GM20000 (cell line): ENCODE data around the gene DUSP28.

Source experiments
- DNase-seq: peaks from one replicate; pipeline ENCODE4 v3.0.0; 2012; ENCODE audit warnings: low spot score
- TF ChIP-seq, protein P1 (sequence below): IDR thresholded peaks from 2 replicates; pipeline ENCODE4 v1.5.1; 2012; ENCODE audit warnings: mild to moderate bottlenecking, control low read depth; ENCODE audit errors: extremely low read depth, missing control alignments

The DUSP28 gene

DNA sequence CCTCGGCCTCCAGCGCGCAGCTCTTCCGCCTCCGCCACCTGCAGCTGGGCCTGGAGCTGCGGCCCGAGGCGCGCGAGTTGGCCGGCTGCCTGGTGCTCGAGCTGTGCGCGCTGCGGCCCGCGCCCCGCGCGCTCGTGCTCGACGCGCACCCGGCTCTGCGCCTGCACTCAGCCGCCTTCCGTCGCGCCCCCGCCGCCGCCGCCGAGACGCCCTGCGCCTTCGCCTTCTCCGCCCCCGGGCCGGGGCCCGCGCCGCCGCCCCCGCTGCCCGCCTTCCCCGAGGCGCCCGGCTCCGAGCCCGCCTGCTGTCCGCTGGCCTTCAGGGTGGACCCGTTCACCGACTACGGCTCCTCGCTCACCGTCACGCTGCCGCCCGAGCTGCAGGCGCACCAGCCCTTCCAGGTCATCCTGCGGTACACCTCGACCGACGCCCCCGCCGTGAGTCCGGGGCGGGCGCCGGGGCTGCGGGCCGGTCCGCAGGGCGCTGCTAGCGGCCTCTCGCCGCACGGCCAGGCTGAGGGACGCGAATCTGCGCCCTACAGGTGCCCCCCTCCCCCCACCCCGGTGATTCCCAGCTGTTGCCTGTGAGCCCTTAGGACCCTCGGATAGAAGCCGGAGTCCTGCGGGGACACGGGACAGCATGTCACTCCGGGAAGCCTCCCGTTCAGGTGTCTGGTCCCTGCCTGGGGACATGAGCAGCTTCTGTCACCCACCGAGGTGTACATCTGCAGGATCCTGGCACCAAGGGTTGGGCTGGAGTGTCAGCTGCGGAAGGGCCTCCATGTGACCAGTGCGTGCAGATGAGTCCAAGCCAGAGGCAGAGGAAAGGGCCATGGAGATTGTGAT, 8.7 kb downstream of the DUSP28 start:
- TF ChIP-seq, protein P1, sequence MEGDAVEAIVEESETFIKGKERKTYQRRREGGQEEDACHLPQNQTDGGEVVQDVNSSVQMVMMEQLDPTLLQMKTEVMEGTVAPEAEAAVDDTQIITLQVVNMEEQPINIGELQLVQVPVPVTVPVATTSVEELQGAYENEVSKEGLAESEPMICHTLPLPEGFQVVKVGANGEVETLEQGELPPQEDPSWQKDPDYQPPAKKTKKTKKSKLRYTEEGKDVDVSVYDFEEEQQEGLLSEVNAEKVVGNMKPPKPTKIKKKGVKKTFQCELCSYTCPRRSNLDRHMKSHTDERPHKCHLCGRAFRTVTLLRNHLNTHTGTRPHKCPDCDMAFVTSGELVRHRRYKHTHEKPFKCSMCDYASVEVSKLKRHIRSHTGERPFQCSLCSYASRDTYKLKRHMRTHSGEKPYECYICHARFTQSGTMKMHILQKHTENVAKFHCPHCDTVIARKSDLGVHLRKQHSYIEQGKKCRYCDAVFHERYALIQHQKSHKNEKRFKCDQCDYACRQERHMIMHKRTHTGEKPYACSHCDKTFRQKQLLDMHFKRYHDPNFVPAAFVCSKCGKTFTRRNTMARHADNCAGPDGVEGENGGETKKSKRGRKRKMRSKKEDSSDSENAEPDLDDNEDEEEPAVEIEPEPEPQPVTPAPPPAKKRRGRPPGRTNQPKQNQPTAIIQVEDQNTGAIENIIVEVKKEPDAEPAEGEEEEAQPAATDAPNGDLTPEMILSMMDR, result no peak
- DNase-seq, result peak; percentile 80

- DNase-seq, result no peak
- TF ChIP-seq, protein P1, result no peak
Measured at GRCh38 chr2:240569523-240569997, 9.4 kb downstream of the DUSP28 start.

- DNase-seq, result no peak
- TF ChIP-seq, protein P1, result no peak
Measured at GRCh38 chr2:240569998-240570530, 9.9 kb downstream of the DUSP28 start.

DNA sequence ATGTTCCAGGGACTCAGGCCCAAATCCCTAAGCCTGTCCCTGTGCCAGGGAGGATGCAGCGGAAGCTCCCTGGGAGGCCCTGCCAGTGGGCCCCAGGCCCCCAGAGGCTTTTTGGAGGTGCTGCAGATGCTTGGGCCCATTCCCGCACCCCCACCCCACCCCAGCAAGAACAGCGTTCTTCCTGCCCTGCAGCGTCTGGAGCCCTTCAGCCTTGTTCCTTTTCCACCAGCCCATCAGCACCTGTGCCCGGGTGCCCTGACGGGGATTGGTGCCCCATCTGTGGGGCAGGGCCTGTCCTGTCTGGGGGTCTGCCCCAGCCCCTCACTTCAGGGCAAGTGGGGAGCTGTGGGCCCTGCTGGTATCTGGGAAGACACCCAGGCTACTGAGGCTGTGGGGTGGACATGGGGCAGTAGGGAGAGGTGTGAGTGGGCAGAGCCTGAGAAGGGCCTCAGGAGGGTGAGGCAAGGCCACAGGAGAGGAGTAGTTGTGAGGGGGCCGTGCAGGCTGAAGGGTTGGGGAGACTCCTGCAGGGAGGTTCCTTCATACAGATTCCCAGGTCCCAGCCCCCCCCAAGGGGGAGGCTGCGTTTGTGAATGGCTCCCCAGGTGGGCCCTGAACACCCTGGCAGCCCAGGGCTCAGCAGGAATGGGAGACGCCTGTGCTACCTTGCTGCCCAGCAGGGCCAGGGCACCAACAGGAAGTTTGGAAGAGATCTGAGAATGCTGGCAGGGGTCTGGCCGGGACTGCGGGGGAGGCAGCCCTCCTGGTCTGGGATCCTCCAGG, 10.6 kb downstream of the DUSP28 start:
- DNase-seq, result no peak
- TF ChIP-seq, protein P1, result no peak

DNA sequence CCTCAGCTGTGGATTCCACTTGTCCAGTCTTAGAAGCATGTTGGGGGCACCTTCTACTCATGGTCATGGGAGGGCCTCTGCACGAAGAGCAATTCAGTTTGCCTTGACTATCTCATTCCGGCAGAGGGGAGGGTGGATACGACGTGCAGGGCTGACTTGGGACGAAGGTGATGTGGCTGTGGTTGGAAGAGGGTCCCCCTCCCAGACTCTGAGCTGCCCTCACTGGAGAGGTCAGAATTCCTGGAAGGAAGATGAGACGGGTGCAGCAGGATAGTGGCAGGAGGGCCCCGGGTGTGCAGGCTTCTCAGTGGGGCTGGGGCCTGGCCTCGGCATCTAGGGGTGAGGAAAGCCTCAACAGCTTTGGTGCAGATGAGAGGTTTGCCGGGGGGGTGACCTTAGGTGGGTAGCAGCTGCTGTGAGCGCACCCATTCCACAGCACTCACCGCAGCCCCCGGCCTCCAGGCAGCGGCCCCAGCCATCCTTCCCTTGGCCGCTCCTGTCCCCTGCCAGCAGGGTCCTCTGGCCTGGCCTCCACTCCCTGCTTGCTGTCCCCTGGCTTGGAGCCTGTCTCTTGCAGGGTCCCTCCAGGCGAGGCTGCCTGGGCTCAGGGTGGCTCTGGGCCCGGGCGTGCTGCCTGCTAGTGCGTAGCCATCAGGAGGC, 11.3 kb downstream of the DUSP28 start:
- TF ChIP-seq, protein P1, result no peak
- no peak for DNase-seq

GRCh38 chr2:240572141-240573031, 12.2 kb downstream of the DUSP28 start:
- DNase-seq, result no peak
- TF ChIP-seq, protein P1, result no peak
